GM12878 (cell line): ENCODE results near the gene MGST1. TPM values are rescaled to one million over a fixed set of nuclear protein-coding genes. Genes with fewer than 3 reads are reported as not detected.
"Not testable (repeated sequence)": the region's sequence is repeated elsewhere in the genome, so short reads cannot be mapped to it uniquely, and the experiment has no call there.

Experiments
- ATAC-seq: fragments of 200-7000 bp; cut with Tn5 transposase; 3 replicates; pipeline ENCODE4 v1.9.1; 2020; ENCODE audit warnings: mild to moderate bottlenecking, moderate library complexity
- BruUV-seq: library from RNA; stranded (reverse); fragments of 400-500 nt; replicated peaks from 2 replicates; lab custom pipeline; 2021; lab: Mats Ljungman, UMichigan
- CTCF ChIA-PET: fragments of 300-600 bp; sonication (Branson Sonifier 250); formaldehyde crosslinking; extraction: SDS; loops from one replicate; lab custom pipeline; 2021; ENCODE audit warnings: inconsistent platforms; lab: Yijun Ruan, JAX
- POLR2A ChIA-PET: fragments of 350-600 bp; formaldehyde crosslinking; extraction: SDS; loops from one replicate; lab custom pipeline; 2021; ENCODE audit warnings: inconsistent platforms; lab: Charles Lee
- RAD21 ChIA-PET: fragments of 300-600 bp; sonication (Branson Sonifier 250); formaldehyde crosslinking; loops from one replicate; lab custom pipeline; 2023; ENCODE audit warnings: antibody characterized with exemption; ENCODE audit not compliant: unreplicated experiment; lab: Charles Lee
- SMC1A ChIA-PET: fragments of 300-600 bp; sonication (Branson Sonifier 250); formaldehyde crosslinking; loops from one replicate; lab custom pipeline; 2023; ENCODE audit not compliant: unreplicated experiment, uncharacterized antibody; lab: Charles Lee
- DNase-seq: peaks from one replicate; pipeline ENCODE4 v3.0.0-alpha.2; 2011; ENCODE audit warnings: low read depth, low spot score
- FAIRE-seq: peaks from 3 replicates; lab custom pipeline; 2011; peaks lifted over from hg19 to GRCh38; lab: Jason Lieb, UNC
- H2AFZ ChIP-seq: 2 replicates; pipeline ENCODE4 v1.6.0; 2011; ENCODE audit warnings: low read depth, low read length, control low read depth; ENCODE audit not compliant: control insufficient read depth
- H3K27ac ChIP-seq: 2 replicates; pipeline ENCODE4 v1.5.1; 2011; ENCODE audit warnings: control low read depth; ENCODE audit not compliant: control insufficient read depth, insufficient read depth
- H3K27me3 ChIP-seq, 2 experiments: replicated peaks in 1 of 2; 2 replicates each; pipeline versions ENCODE4 v1.6.0 to v1.6.1; 2011; ENCODE audit warnings: low read length in 1 of 2; ENCODE audit not compliant: control insufficient read depth in 2 of 2, insufficient read depth in 2 of 2
- H3K36me3 ChIP-seq, 2 experiments: 2 replicates each; pipeline ENCODE4 v1.5.1; 2011; ENCODE audit warnings: low read length in 1 of 2; ENCODE audit not compliant: control insufficient read depth in 2 of 2, insufficient read depth in 2 of 2
- H3K4me1 ChIP-seq: 2 replicates; pipeline ENCODE4 v1.6.1; 2011; ENCODE audit warnings: mild to moderate bottlenecking, low read length, moderate library complexity, mixed read lengths; ENCODE audit not compliant: control insufficient read depth, insufficient read depth
- H3K4me2 ChIP-seq: 2 replicates; pipeline ENCODE4 v1.6.0; 2011; ENCODE audit warnings: control low read depth; ENCODE audit not compliant: control insufficient read depth, insufficient read depth
- H3K4me3 ChIP-seq: fragments of 200-600 bp; sonication (generic); 2 replicates; pipeline ENCODE4 v1.5.1; 2016
- H3K79me2 ChIP-seq: 2 replicates; pipeline ENCODE4 v1.6.0; 2011; ENCODE audit warnings: low read length; ENCODE audit not compliant: control insufficient read depth, insufficient read depth
- H3K9ac ChIP-seq: 2 replicates; pipeline ENCODE4 v1.8.0; 2011; ENCODE audit warnings: low read length, control low read depth, mixed read lengths; ENCODE audit not compliant: control insufficient read depth, insufficient read depth
- H3K9me3 ChIP-seq: replicated peaks from 3 replicates; pipeline ENCODE4 v1.5.1; 2011; ENCODE audit warnings: mild to moderate bottlenecking, low read length; ENCODE audit not compliant: control insufficient read depth, insufficient read depth
- H4K20me1 ChIP-seq: 2 replicates; pipeline ENCODE4 v1.6.0; 2011; ENCODE audit not compliant: control insufficient read depth, insufficient read depth
- CBX5 ChIP-seq: sonication (generic); IDR thresholded peaks from 2 replicates; pipeline ENCODE4 v1.6.1; 2016; ENCODE audit warnings: low read depth, moderate library complexity, mild to moderate bottlenecking, inconsistent platforms
- CEBPZ ChIP-seq: fragments of 150-350 bp; IDR thresholded peaks from 2 replicates; pipeline ENCODE4 v1.6.1; 2016; ENCODE audit warnings: low read depth, low read length
- EP300 ChIP-seq, 2 experiments: fragments of 150-350 bp in 1 of 2; IDR thresholded peaks; 2 replicates each; pipeline ENCODE4 v1.6.1; 2011 to 2012; ENCODE audit warnings: low read depth in 2 of 2, low read length in 2 of 2, borderline replicate concordance in 1 of 2, improper control_type of control experiment in 1 of 2, inconsistent platforms in 1 of 2; ENCODE audit not compliant: control insufficient read depth in 1 of 2
- IRF3 ChIP-seq: fragments of 450-650 bp; IDR thresholded peaks from 2 replicates; pipeline ENCODE4 v1.6.1; 2014; ENCODE audit warnings: mild to moderate bottlenecking
- SMC3 ChIP-seq: IDR thresholded peaks from 2 replicates; pipeline ENCODE4 v1.6.1; 2011; ENCODE audit warnings: low read length, improper control_type of control experiment, borderline replicate concordance
- WGBS: methylation state at CpG from one replicate; pipeline ENCODE4 v1.1.6; 2016; ENCODE audit warnings: low lambda C conversion rate; ENCODE audit not compliant: insufficient replicate concordance, insufficient coverage; ENCODE audit errors: missing lambda C conversion rate; 5-methylcytosine and 5-hydroxymethylcytosine counted together
- in situ Hi-C: fragments of 300-500 bp; cut with MboI; formaldehyde crosslinking; loops from 9 replicates; pipeline ENCODE4 v1.14.3; 2018; ENCODE audit warnings: mixed read lengths
- intact Hi-C: fragments of 100-400 bp; cut with micrococcal nuclease; formaldehyde crosslinking; loops from one replicate; pipeline ENCODE4 v1.14.2; 2022; ENCODE audit not compliant: unreplicated experiment
- polyA plus RNA-seq, 11 experiments: library from polyadenylated mRNA; depleted of rRNA in 4 of 11; unstranded in 6 of 11; stranded (reverse) in 5 of 11; fragments of >200 nt; fragmentation: Nextera tagmentation in 4 of 11; fragmentation: Illumina TruSeq in 1 of 11; extraction: Ambion mirVana in 4 of 11; extraction: Trizol in 1 of 11; gene quantifications; 1 replicate in 1 of 11; 2 replicates in 10 of 11; pipeline versions ENCODE4 v1.2.1 to v1.2.3, GENCODE V29; 2011 to 2016; ENCODE audit warnings: inconsistent platforms in 2 of 11, missing spikeins in 2 of 11, low read depth in 1 of 11
- total RNA-seq, 4 experiments: library from RNA; depleted of rRNA in 3 of 4; stranded (reverse); fragments of >200 nt in 3 of 4; fragmentation: Illumina TruSeq in 1 of 4; extraction: Trizol in 1 of 4; gene quantifications; 2 replicates each; pipeline versions ENCODE4 v1.2.1 to v1.2.3, GENCODE V29; 2013 to 2021

MGST1 gene
- total and polyA plus RNA-seq, 10 of the 15 experiments (the other 5 are each of a cell fraction or from before 2014, with no cell fraction given) = 22.5 to 237 (median 172) TPM

- H3K9ac ChIP-seq = no peak overlapping the region
- ATAC-seq (peak; percentile 54), DNase-seq (no peak), FAIRE-seq (no peak)
- no peaks in the 10 kb centered on the region for H3K27me3 ChIP-seq
- in situ Hi-C loops = no loop called here
- H3K79me2 ChIP-seq = no peaks in the 10 kb centered on the region
- ChIA-PET POLR2A (no interaction called here), CTCF (no interaction called here), RAD21 (no interaction called here), SMC1A (no interaction called here)
- 40% methylated on average over 7 of the region's 7 CpGs for WGBS
- H3K36me3 ChIP-seq = no peaks in the 10 kb centered on the region
- H3K9me3 ChIP-seq = no peaks in the 10 kb centered on the region
- no peak overlapping the region for H2AFZ ChIP-seq
- H4K20me1 ChIP-seq = no peaks in the 10 kb centered on the region
- no peak overlapping the region for H3K27ac ChIP-seq
- BruUV-seq = no TSS peak
- TF ChIP-seq EP300 (IDR thresholded peaks at IDR 0.05; ENCODE audit: borderline replicate concordance in 1 of 2, control insufficient read depth in 1 of 2, low read depth in 2 of 2, low read length in 2 of 2) = no peak
- TF ChIP-seq IRF3 = no peak
- no peak for TF ChIP-seq CBX5
- TF ChIP-seq CEBPZ = no peak
- TF ChIP-seq SMC3 = no peak
- no peak overlapping the region for H3K4me2 ChIP-seq
- H3K4me3 ChIP-seq = no peak overlapping the region
- H3K4me1 ChIP-seq = no peaks in the 10 kb centered on the region
- intact Hi-C loops = no loop called here
These were observed 51.7 kb downstream of the MGST1 start for GRCh38 chr12:16399101-16399500.

- BruUV-seq, H3K9me3 ChIP-seq, POLR2A ChIA-PET, H3K79me2 ChIP-seq, intact Hi-C loops, in situ Hi-C loops, H3K4me1 ChIP-seq, H3K27me3 ChIP-seq, CTCF ChIA-PET, H2AFZ ChIP-seq, H3K4me3 ChIP-seq, ATAC-seq, H3K9ac ChIP-seq, SMC1A ChIA-PET, H3K4me2 ChIP-seq, H4K20me1 ChIP-seq, H3K27ac ChIP-seq, H3K36me3 ChIP-seq, DNase-seq: not testable (repeated sequence)
- WGBS = 0% methylated on average over 1 of the region's 1 CpG
- RAD21 ChIA-PET = interaction anchor here (1.1 kb wide), 1 partner anchor 12 kb away, joined by 3 read pairs; no protein-coding TSS in a partner anchor
- peak; percentile 27 for FAIRE-seq
These were observed 54.4 kb downstream of the MGST1 start for GRCh38 chr12:16401835-16402234.
